IMR-90 (cell line): ENCODE data around the gene GPR158. TPM values are rescaled to one million over a fixed set of nuclear protein-coding genes. Genes with fewer than 3 reads are reported as not detected.

Source experiments
- ATAC-seq: fragments of 200-7000 bp; cut with Tn5 transposase; 2 replicates; pipeline ENCODE4 v1.9.1; 2020; ENCODE audit warnings: low read depth, mild to moderate bottlenecking, moderate library complexity
- BruUV-seq: library from RNA; stranded (reverse); fragments of 400-500 nt; replicated peaks from 2 replicates; lab custom pipeline; 2021; lab: Mats Ljungman, UMichigan
- CTCF ChIA-PET: fragments of 300-600 bp; formaldehyde crosslinking; extraction: SDS; loops from one replicate; lab custom pipeline; 2021; ENCODE audit warnings: antibody characterized with exemption; lab: Yijun Ruan, JAX
- POLR2A ChIA-PET: fragments of 300-600 bp; sonication (Branson Sonifier 250); formaldehyde crosslinking; loops from one replicate; lab custom pipeline; 2022; ENCODE audit warnings: antibody characterized with exemption; ENCODE audit not compliant: unreplicated experiment; lab: Charles Lee
- DNase-seq: peaks from one replicate; pipeline ENCODE4 v3.0.0; 2013
- H2AFZ ChIP-seq: replicated peaks from 2 replicates; pipeline ENCODE3; 2013; ENCODE audit warnings: low read length, mild to moderate bottlenecking; ENCODE audit not compliant: poor library complexity
- H2AK5ac ChIP-seq: 2 replicates; pipeline ENCODE4 v1.6.1; 2013; ENCODE audit warnings: low read depth, low read length, inconsistent platforms
- H2AK9ac ChIP-seq: replicated peaks from 2 replicates; pipeline ENCODE3; 2013; ENCODE audit warnings: mild to moderate bottlenecking, low read depth, low read length, moderate library complexity; ENCODE audit not compliant: poor library complexity
- H2BK120ac ChIP-seq: 2 replicates; pipeline ENCODE4 v1.6.1; 2013; ENCODE audit warnings: low read depth, low read length, inconsistent platforms
- H2BK15ac ChIP-seq: 3 replicates; pipeline ENCODE4 v1.6.1; 2013; ENCODE audit warnings: low read depth, low read length, inconsistent platforms
- H2BK20ac ChIP-seq: 2 replicates; pipeline ENCODE4 v1.6.1; 2013; ENCODE audit warnings: low read depth, mild to moderate bottlenecking, inconsistent platforms, low read length, moderate library complexity
- H2BK5ac ChIP-seq: 2 replicates; pipeline ENCODE4 v1.6.1; 2013; ENCODE audit warnings: mild to moderate bottlenecking, low read depth, low read length, inconsistent platforms; ENCODE audit not compliant: poor library complexity, severe bottlenecking
- H3K14ac ChIP-seq: replicated peaks from 2 replicates; pipeline ENCODE4 v1.6.1; 2013; ENCODE audit warnings: low read depth, low read length, inconsistent platforms
- H3K18ac ChIP-seq: 2 replicates; pipeline ENCODE4 v1.6.1; 2013; ENCODE audit warnings: low read depth, low read length, control low read depth
- H3K23ac ChIP-seq: 2 replicates; pipeline ENCODE4 v1.6.1; 2013; ENCODE audit warnings: low read depth, low read length, inconsistent platforms
- H3K27ac ChIP-seq: 2 replicates; pipeline ENCODE4 v1.5.1; 2013; ENCODE audit warnings: mild to moderate bottlenecking, control low read depth, low read length; ENCODE audit not compliant: insufficient read depth
- H3K27me3 ChIP-seq: 2 replicates; pipeline ENCODE4 v1.6.1; 2013; ENCODE audit warnings: low read length; ENCODE audit not compliant: control insufficient read depth, insufficient read depth
- H3K36me3 ChIP-seq: 2 replicates; pipeline ENCODE4 v1.6.1; 2013; ENCODE audit warnings: low read length, mixed read lengths; ENCODE audit not compliant: control insufficient read depth, insufficient read depth
- H3K4ac ChIP-seq: 2 replicates; pipeline ENCODE4 v1.6.1; 2013; ENCODE audit warnings: low read depth, low read length, inconsistent platforms
- H3K4me1 ChIP-seq: 2 replicates; pipeline ENCODE4 v1.6.1; 2013; ENCODE audit warnings: low read length, mixed read lengths; ENCODE audit not compliant: control insufficient read depth, insufficient read depth
- H3K4me2 ChIP-seq: 2 replicates; pipeline ENCODE4 v1.6.1; 2013; ENCODE audit warnings: low read depth, mild to moderate bottlenecking, control low read depth, low read length, moderate library complexity
- H3K4me3 ChIP-seq: 2 replicates; pipeline ENCODE4 v1.5.1; 2013; ENCODE audit warnings: low read depth, mild to moderate bottlenecking, control low read depth, low read length, moderate library complexity; ENCODE audit not compliant: insufficient read depth
- H3K56ac ChIP-seq: 2 replicates; pipeline ENCODE4 v1.6.1; 2013; ENCODE audit warnings: low read length, inconsistent platforms; ENCODE audit not compliant: insufficient read depth; ENCODE audit errors: extremely low read depth
- H3K79me1 ChIP-seq, 2 experiments: 2 replicates each; pipeline ENCODE4 v1.6.1; 2013; ENCODE audit warnings: low read length in 2 of 2, inconsistent platforms in 1 of 2, low read depth in 1 of 2
- H3K9ac ChIP-seq: 2 replicates; pipeline ENCODE4 v1.6.1; 2013; ENCODE audit warnings: low read depth, low read length, control low read depth
- H3K9me1 ChIP-seq: 2 replicates; pipeline ENCODE4 v1.6.1; 2013; ENCODE audit warnings: low read length, inconsistent platforms; ENCODE audit not compliant: insufficient read depth
- H3K9me3 ChIP-seq: 2 replicates; pipeline ENCODE4 v1.6.1; 2013; ENCODE audit warnings: low read length; ENCODE audit not compliant: control insufficient read depth, insufficient read depth
- H4K20me1 ChIP-seq: 2 replicates; pipeline ENCODE4 v1.6.1; 2013; ENCODE audit warnings: low read length, inconsistent platforms; ENCODE audit not compliant: insufficient read depth
- H4K5ac ChIP-seq: 2 replicates; pipeline ENCODE4 v1.6.1; 2013; ENCODE audit warnings: mild to moderate bottlenecking, low read depth, low read length, control low read depth
- H4K8ac ChIP-seq, 2 experiments: 2 replicates each; pipeline ENCODE4 v1.6.1; 2013; ENCODE audit warnings: low read depth in 2 of 2, low read length in 2 of 2, control low read depth in 1 of 2, inconsistent platforms in 1 of 2
- H4K91ac ChIP-seq: 2 replicates; pipeline ENCODE4 v1.6.1; 2013; ENCODE audit warnings: low read depth, low read length, inconsistent platforms; ENCODE audit not compliant: insufficient read depth
- BHLHE40 ChIP-seq: fragments of 150-350 bp; IDR thresholded peaks from 2 replicates; pipeline ENCODE4 v1.6.1; 2016; ENCODE audit warnings: mild to moderate bottlenecking, low read depth, low read length
- CEBPB ChIP-seq: IDR thresholded peaks from 2 replicates; pipeline ENCODE4 v1.6.1; 2012; ENCODE audit warnings: low read depth, low read length, improper control_type of control experiment
- CHD1 ChIP-seq: IDR thresholded peaks from 2 replicates; pipeline ENCODE4 v1.6.1; 2012; ENCODE audit warnings: low read depth, low read length, improper control_type of control experiment
- CTCF ChIP-seq: conservative IDR thresholded peaks from 2 replicates; pipeline ENCODE4 v1.5.1; 2012; ENCODE audit warnings: mild to moderate bottlenecking, low read depth, low read length, improper control_type of control experiment
- ELK1 ChIP-seq: fragments of 150-350 bp; IDR thresholded peaks from 2 replicates; pipeline ENCODE4 v1.6.1; 2016; ENCODE audit warnings: low read depth, mild to moderate bottlenecking, low read length, moderate library complexity, borderline replicate concordance
- FOS ChIP-seq: fragments of 150-350 bp; IDR thresholded peaks from 2 replicates; pipeline ENCODE4 v1.6.1; 2016; ENCODE audit warnings: low read depth, low read length
- MAFK ChIP-seq: IDR thresholded peaks from 2 replicates; pipeline ENCODE4 v1.6.1; 2012; ENCODE audit warnings: low read depth, low read length, improper control_type of control experiment
- MAZ ChIP-seq: IDR thresholded peaks from 2 replicates; pipeline ENCODE4 v1.6.1; 2012; ENCODE audit warnings: low read depth, mild to moderate bottlenecking, low read length, improper control_type of control experiment, moderate library complexity, borderline replicate concordance
- NFE2L2 ChIP-seq: fragments of 150-350 bp; IDR thresholded peaks from 2 replicates; pipeline ENCODE4 v1.6.1; 2016; ENCODE audit warnings: low read depth, mild to moderate bottlenecking, low read length
- POLR2A ChIP-seq: IDR thresholded peaks from 2 replicates; pipeline ENCODE4 v1.6.1; 2012; ENCODE audit warnings: mild to moderate bottlenecking, low read depth, low read length
- RAD21 ChIP-seq: IDR thresholded peaks from 2 replicates; pipeline ENCODE4 v1.6.1; 2012; ENCODE audit warnings: low read length, improper control_type of control experiment
- RCOR1 ChIP-seq: IDR thresholded peaks from 2 replicates; pipeline ENCODE4 v1.6.1; 2012; ENCODE audit warnings: mild to moderate bottlenecking, low read length, improper control_type of control experiment; ENCODE audit not compliant: insufficient replicate concordance
- RFX5 ChIP-seq: IDR thresholded peaks from 2 replicates; pipeline ENCODE4 v1.8.0; 2012; ENCODE audit warnings: low read depth, mild to moderate bottlenecking, low read length, moderate library complexity
- USF2 ChIP-seq: fragments of 150-350 bp; IDR thresholded peaks from 2 replicates; pipeline ENCODE4 v1.6.1; 2017; ENCODE audit warnings: mild to moderate bottlenecking, antibody characterized with exemption, low read length, low read depth
- WGBS, 2 experiments: methylation state at CpG; one replicate each; pipeline versions ENCODE4 v1.1.5 to v1.1.7; 2013; ENCODE audit warnings: missing lambda C conversion rate in 2 of 2; ENCODE audit not compliant: insufficient read length in 1 of 2; ENCODE audit errors: extremely low coverage in 2 of 2; 5-methylcytosine and 5-hydroxymethylcytosine counted together
- dilution Hi-C: fragments of 300-500 bp; cut with HindIII; formaldehyde crosslinking; loops from one replicate; pipeline ENCODE4 v1.14.3; 2018; ENCODE audit warnings: low sequenced_read_pairs; ENCODE audit not compliant: unreplicated experiment
- in situ Hi-C: fragments of 300-500 bp; cut with MboI; formaldehyde crosslinking; loops from 3 replicates; pipeline ENCODE4 v1.14.3; 2019; ENCODE audit warnings: low sequenced_read_pairs, inconsistent platforms, mixed read lengths
- intact Hi-C: fragments of 100-400 bp; cut with micrococcal nuclease; formaldehyde crosslinking; loops from 2 replicates; pipeline ENCODE4 v1.10.0; 2022
- polyA plus RNA-seq, 3 experiments: library from polyadenylated mRNA; depleted of rRNA; stranded (reverse); fragments of >200 nt; gene quantifications; 2 replicates each; pipeline ENCODE4 v1.2.3, GENCODE V29; 2012; ENCODE audit warnings: low replicate concordance in 1 of 3
- total RNA-seq: library from RNA; depleted of rRNA; stranded (reverse); fragments of >200 nt; gene quantifications from 2 replicates; pipeline ENCODE4 v1.2.3, GENCODE V29; 2012

GPR158 gene
- total and polyA plus RNA-seq, 2 of the 4 experiments (the other 2 are of a cell fraction): not detected

GRCh38 chr10:25245165-25245564 lies 70.4 kb downstream of the GPR158 start:
- no peak overlapping the region for H3K4ac ChIP-seq
- no peak overlapping the region for H4K5ac ChIP-seq
- H3K79me1 ChIP-seq: no peaks in the 10 kb centered on the region
- H3K14ac ChIP-seq: no peak overlapping the region
- H2AK9ac ChIP-seq: no peak overlapping the region
- ATAC-seq: no peak
- H3K4me2 ChIP-seq: no peak overlapping the region
- no peak overlapping the region for H3K23ac ChIP-seq
- H2BK5ac ChIP-seq: no peak overlapping the region
- H3K27ac ChIP-seq: no peak overlapping the region
- H2BK15ac ChIP-seq: no peak overlapping the region
- no peak overlapping the region for H3K18ac ChIP-seq
- H3K36me3 ChIP-seq: no peaks in the 10 kb centered on the region
- no peak overlapping the region for H2AFZ ChIP-seq
- no peak for DNase-seq
- no peaks in the 10 kb centered on the region for H3K4me1 ChIP-seq
- WGBS, 2 experiments: no CpG with 5 or more reads among the region's 1 CpG
- H2BK20ac ChIP-seq: no peak overlapping the region
- no TSS peak for BruUV-seq
- H3K56ac ChIP-seq: no peak overlapping the region
- no peak overlapping the region for H3K9ac ChIP-seq
- TF ChIP-seq BHLHE40 (no peak), RAD21 (no peak), MAZ (no peak), MAFK (no peak), RCOR1 (no peak), CEBPB (no peak), POLR2A (no peak), USF2 (no peak), CTCF (no peak), CHD1 (no peak), NFE2L2 (no peak), ELK1 (no peak), RFX5 (no peak), FOS (no peak)
- H3K9me1 ChIP-seq: no peaks in the 10 kb centered on the region
- no peak overlapping the region for H3K4me3 ChIP-seq
- no peak overlapping the region for H2AK5ac ChIP-seq
- H4K8ac ChIP-seq: no peak overlapping the region
- H3K9me3 ChIP-seq: no peaks in the 10 kb centered on the region
- ChIA-PET POLR2A (no interaction called here), CTCF (no interaction called here)
- intact Hi-C loops: no loop called here
- dilution Hi-C loops: no loop called here
- H4K20me1 ChIP-seq: no peaks in the 10 kb centered on the region
- no peak overlapping the region for H4K91ac ChIP-seq
- in situ Hi-C loops: no loop called here
- no peak overlapping the region for H2BK120ac ChIP-seq
- no peaks in the 10 kb centered on the region for H3K27me3 ChIP-seq
